Renal cortex interstitium (tissue), 11 donors: ENCODE results near the gene NCK2. TPM values are rescaled to one million over a fixed set of nuclear protein-coding genes. Genes with fewer than 3 reads are reported as not detected.
"Not testable (repeated sequence)": the region's sequence is repeated elsewhere in the genome, so short reads cannot be mapped to it uniquely, and the experiment has no call there.

Experiments used
- DNase-seq, 11 donors: peaks; one replicate each; pipeline ENCODE4 v3.0.0-alpha.2; 2013; ENCODE audit warnings: low read depth in 9 of 11, low spot score in 4 of 11; ENCODE audit errors: extremely low read depth in 1 of 11
- polyA plus RNA-seq, 3 donors: library from polyadenylated mRNA; unstranded; fragments of 120-200 nt; gene quantifications; one replicate each; pipeline ENCODE4 v1.2.1, GENCODE V29; 2013; ENCODE audit not compliant: insufficient read length in 3 of 3

NCK2 gene
- polyA plus RNA-seq, 3 donors: 62.9 to 81.7 (median 64.3) TPM

DNA sequence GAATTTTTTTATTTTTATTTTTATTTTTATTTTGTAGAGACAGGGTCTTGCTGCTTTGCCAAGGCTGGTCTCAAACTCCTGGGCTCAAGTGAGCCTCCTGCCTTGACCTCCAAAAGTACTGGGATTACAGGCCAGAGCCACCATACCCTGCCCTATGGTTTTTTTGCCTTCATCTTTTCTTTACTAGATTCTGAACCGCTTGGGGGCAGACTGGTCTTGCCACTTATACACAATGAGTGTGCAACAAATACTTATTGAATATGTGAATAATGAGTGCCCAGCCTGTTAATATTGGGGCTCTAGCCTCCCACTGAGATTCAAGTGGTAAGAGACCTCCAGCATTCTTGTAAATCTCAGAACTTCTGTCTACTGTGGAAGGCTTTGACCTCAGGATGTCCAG is 3.9 kb downstream of the NCK2 start:
- DNase-seq: no peak

GRCh38 chr2:105749583-105750400 is 5.1 kb downstream of the NCK2 start:
- no peak for DNase-seq

- no peak for DNase-seq
These were observed 6.0 kb downstream of the NCK2 start for GRCh38 chr2:105750735-105751134.

DNA sequence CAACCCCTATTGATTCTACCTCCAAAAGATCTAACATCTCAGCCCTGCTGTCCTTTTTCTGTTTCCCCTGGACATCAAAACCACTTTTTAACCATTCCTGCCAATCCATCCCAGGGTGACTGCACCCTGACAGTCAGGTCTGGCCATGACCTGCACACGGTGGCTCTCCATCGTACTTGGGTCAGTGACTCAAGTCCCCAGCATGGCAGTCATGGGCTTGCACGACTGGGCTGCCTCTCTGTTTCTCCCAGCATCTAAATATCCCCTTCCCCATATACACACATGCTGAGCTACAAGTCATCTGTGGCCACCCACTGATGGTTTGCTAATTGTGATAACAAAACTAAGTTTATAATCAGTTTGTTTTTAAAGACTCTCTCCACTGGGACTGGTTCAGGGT is 6.6 kb downstream of the NCK2 start:
- DNase-seq: no peak

GRCh38 chr2:105752691-105753358 is 8.1 kb downstream of the NCK2 start:
- DNase-seq: no peak

DNA sequence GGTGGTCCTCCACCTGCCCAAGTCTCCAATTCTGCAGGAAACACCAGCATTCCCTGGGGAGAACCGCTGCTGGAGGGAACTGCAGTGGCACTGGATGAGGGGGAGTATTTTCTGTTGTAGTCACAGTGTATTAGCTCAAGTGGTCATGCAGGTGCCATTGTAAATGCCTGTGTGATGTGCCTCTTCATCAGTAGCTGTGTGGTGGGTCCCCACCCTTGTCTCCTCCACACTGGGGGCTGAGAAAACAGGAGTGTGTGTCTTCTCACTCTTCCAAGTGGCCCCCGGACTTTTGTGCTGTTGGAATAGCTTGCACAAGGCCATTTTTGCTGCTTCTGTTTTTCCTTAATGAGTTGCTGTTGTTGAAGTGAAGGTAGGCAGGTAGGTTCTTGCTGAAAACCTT is 8.7 kb downstream of the NCK2 start:
- no peak for DNase-seq

- no peak for DNase-seq
These were observed 9.3 kb downstream of the NCK2 start for GRCh38 chr2:105754011-105754410.

DNA sequence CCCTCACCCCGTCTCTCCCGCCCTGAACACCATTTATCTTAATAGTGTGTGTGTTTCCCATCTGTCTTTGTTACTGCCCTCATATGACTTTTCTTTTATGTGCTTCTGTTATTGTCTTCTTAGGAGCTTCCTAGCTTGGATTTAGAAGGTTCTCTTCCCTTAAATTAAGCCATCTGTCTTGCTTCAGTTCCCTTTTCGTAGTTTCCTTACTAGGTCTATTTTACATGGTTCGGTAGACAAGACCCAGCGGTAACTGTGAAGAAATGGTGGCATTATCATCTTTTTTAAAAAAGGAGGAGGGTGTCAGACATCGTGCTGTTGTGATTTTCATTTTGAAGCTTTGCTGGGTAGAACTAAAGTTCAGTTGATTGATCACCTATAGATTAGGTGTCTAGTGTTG is 10.3 kb downstream of the NCK2 start:
- DNase-seq: no peak

- DNase-seq: no peak
These were observed 11.2 kb downstream of the NCK2 start for GRCh38 chr2:105755895-105756294.

DNA sequence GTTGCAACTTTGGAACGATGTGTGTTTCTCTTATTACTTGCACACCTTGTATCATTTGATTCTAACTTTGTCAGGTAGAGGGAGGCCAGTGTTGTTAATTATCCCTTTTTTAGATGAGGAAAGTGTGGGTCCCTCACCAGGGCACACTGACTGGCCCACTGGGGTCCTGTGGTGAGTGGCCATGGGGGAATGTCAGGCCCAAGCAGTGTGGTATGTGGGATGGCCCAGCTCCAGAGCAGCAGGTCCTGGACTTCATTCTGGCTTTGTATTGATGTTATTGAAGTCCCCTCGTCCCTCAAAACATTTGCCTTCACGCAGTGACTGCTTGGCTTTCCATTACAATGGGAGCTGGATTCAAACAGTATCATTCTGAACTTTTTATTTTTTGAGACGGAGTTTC is 11.7 kb downstream of the NCK2 start:
- no peak for DNase-seq

GRCh38 chr2:105756865-105757264 is 12.2 kb downstream of the NCK2 start:
- not testable (repeated sequence) for DNase-seq

DNA sequence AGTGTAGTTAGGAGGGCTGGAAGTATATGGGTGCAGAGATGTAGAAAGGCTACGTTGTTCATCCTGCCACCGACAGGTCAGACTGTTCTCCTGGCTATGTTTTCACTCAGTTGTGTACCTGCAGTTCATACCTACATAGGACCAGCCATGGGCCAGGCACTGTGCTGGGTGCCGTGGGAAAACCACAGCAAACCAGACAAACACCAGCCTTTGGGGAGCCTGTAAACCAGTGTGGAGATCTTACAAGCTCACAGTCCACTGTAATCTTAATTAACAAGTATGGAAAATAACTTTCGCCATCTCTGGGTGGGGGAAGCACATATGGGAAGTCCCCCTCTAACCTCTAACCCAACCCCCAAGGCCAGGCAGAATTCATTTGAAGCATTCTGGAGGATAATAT is 12.7 kb downstream of the NCK2 start:
- no peak for DNase-seq

- no peak for DNase-seq
These were observed 15.5 kb downstream of the NCK2 start for GRCh38 chr2:105760191-105760590.

DNA sequence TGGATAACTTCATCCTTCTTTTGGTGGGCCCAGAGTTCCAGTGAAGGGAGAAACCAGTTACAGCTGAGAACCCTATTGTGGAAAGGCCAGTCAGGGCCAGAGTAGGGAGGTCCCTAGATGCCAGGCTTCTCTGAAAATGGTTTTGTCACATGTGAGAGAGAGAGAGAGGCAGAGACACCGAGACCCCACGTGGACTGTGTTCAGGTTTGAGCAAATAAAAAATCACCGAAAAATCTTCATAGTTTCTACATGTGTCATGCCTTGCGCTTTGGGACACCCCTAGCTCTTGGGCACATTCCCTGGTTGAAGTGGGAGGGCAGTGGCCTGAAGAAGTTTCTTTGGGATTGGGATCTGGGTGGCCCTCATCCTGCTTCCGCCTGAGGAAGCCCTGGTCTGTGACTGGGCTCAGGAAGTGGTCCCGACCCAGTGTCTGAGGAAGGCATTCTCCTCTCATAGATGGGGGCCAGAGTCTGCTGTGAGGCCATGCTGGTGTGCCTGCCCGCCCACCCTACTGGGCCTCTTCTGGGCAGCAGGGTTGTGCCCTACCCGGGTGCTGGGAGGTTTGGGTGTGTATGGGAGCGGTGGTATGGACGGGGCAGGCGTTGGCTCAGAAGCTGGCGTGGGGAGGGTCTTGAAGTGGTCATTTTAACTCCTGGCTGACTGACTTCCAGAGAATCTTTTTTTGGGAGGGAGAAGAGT is 16.1 kb downstream of the NCK2 start:
- DNase-seq: no peak

- no peak for DNase-seq
These were observed 17.3 kb downstream of the NCK2 start for GRCh38 chr2:105761931-105762515.

GRCh38 chr2:105763076-105763475 is 18.4 kb downstream of the NCK2 start:
- DNase-seq: no peak

DNA sequence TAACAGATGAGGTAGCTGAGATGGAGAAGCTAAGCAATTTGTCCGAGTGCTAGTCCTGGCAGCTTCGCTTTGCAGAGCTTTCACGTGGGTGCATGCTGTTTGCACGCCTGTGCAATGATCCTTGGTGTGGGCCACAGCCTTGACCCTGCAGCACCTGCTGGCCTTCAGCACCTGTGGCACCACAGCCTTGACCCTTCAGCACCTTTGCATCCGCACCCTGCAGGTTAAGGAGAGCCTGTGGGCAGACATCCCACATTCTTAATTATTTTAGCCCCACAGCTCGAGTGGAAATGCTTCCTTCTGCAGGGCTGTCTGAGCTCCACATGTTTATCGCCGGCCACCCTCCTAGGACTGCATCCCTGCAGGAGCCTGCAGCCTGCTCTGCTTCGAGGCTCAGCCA is 19.3 kb downstream of the NCK2 start:
- no peak for DNase-seq

DNA sequence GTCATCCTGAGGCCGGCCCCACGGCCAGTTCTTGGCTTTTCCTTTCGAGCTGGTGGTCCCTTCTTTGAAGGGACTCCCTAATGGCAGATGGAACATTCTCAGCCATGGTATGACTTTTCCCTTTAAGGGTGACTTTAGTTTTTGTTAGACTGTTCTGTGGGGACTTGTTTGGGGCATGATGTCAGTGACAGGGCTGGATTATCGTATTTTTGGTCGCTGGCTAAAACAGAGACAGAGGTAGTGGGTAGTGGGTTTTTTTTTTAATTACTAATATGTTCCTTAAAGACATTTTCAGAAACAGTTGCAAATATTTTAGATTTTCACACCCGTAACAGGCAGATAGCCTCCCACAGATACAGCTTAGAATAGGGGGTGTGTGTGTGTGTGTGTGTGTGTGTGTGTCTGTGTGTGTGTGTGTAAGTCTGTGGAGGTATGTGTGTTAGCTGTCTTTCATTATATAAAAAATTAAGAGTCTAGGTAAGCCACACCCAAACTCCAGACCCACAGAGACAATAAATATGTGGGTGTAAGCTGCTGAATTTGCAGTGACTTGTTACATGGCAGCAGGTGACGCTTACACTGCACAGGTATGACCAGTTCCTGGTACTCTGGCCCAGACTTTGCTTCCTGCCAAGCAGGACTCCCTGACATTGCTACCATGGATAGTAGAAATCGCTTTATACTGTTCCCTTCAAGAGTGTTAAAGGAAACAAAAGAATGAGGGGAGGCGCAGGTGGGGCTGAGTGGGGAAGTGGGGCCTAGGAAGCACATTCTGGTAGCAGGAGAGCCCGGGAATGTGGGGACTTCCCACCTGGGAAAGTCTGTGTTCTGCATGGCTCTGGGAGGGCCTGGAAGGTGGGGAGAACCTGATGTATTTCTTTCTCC is 20.9 kb downstream of the NCK2 start:
- no peak for DNase-seq

- DNase-seq: no peak
These were observed 21.7 kb downstream of the NCK2 start for GRCh38 chr2:105766300-105766866.
